OCI-LY3 (cell line): ENCODE data around the gene SGCE.

ENCODE experiments used
- H2AFZ ChIP-seq: fragments of 200-600, 300-600 bp; shearing (Covaris generic); 2 replicates; pipeline ENCODE4 v1.6.0; 2014; ENCODE audit warnings: antibody characterized with exemption, low read depth, low read length
- H3K27ac ChIP-seq: fragments of 200-600, 300-600 bp; sonication (generic); 2 replicates; pipeline ENCODE4 v1.5.1; 2014; ENCODE audit warnings: mild to moderate bottlenecking, low read length, moderate library complexity, mixed read lengths
- H3K27me3 ChIP-seq: fragments of 200-600, 300-600 bp; sonication (generic); 2 replicates; pipeline ENCODE4 v1.6.1; 2014; ENCODE audit warnings: low read depth, low read length, mixed read lengths
- H3K36me3 ChIP-seq: fragments of 200-600, 300-600 bp; sonication (generic); replicated peaks from 2 replicates; pipeline ENCODE3; 2014; ENCODE audit warnings: low read depth, low read length, mixed read lengths
- H3K4me1 ChIP-seq: fragments of 300-600, 200-600 bp; sonication (generic); 2 replicates; pipeline ENCODE4 v1.6.1; 2014; ENCODE audit warnings: low read length, mixed read lengths
- H3K4me2 ChIP-seq: fragments of 200-600, 300-600 bp; sonication (generic); 2 replicates; pipeline ENCODE4 v1.6.1; 2014; ENCODE audit warnings: low read length, mixed read lengths
- H3K4me3 ChIP-seq: fragments of 300-600, 200-600 bp; sonication (generic); 2 replicates; pipeline ENCODE4 v1.5.1; 2014; ENCODE audit warnings: antibody characterized with exemption, mild to moderate bottlenecking, low read length, moderate library complexity
- H3K79me2 ChIP-seq: fragments of 300-600, 200-600 bp; shearing (Covaris generic); 2 replicates; pipeline ENCODE4 v1.6.1; 2014; ENCODE audit warnings: mild to moderate bottlenecking, low read length, mixed read lengths
- H3K9ac ChIP-seq: fragments of 300-600, 200-600 bp; shearing (Covaris generic); 2 replicates; pipeline ENCODE4 v1.6.0; 2014; ENCODE audit warnings: mild to moderate bottlenecking, low read length, moderate library complexity
- H3K9me3 ChIP-seq: fragments of 200-600, 300-600 bp; shearing (Covaris generic); 2 replicates; pipeline ENCODE4 v1.6.1; 2014; ENCODE audit warnings: low read length, mixed read lengths; ENCODE audit not compliant: insufficient read depth
- H4K20me1 ChIP-seq: fragments of 200-600, 300-600 bp; sonication (generic); 2 replicates; pipeline ENCODE4 v1.6.1; 2016; ENCODE audit warnings: low read length, mixed read lengths; ENCODE audit not compliant: insufficient read depth
- CTCF ChIP-seq: fragments of 200-600, 300-600 bp; sonication (generic); IDR thresholded peaks from 2 replicates; pipeline ENCODE4 v1.5.1; 2014; ENCODE audit warnings: antibody characterized with exemption, low read length, low read depth
- EZH2phosphoT487 ChIP-seq: fragments of 200-600 bp; shearing (Covaris generic); IDR thresholded peaks from 2 replicates; pipeline ENCODE4 v1.6.1; 2018; ENCODE audit warnings: antibody characterized with exemption, mixed run types, low read depth

SGCE gene

GRCh38 chr7:94620703-94621118 lies 35.2 kb downstream of the SGCE start:
- TF ChIP-seq CTCF (no peak), EZH2phosphoT487 (0 out of 2 replicates have a peak, but pooled peaks have one; percentile 50)
- peak overlapping the region; percentile 65 for H3K4me2 ChIP-seq
- H3K4me3 ChIP-seq: peak overlapping the region; percentile 18
- peaks cover 5% of the 10 kb centered on the region for H3K36me3 ChIP-seq
- peaks cover 26% of the 10 kb centered on the region for H3K4me1 ChIP-seq
- H3K9ac ChIP-seq: peak overlapping the region; percentile 62
- H2AFZ ChIP-seq: no peak overlapping the region
- no peaks in the 10 kb centered on the region for H4K20me1 ChIP-seq
- no peaks in the 10 kb centered on the region for H3K9me3 ChIP-seq
- H3K27me3 ChIP-seq: no peaks in the 10 kb centered on the region
- H3K79me2 ChIP-seq: no peaks in the 10 kb centered on the region
- H3K27ac ChIP-seq: peak overlapping the region; percentile 92

- H3K9ac ChIP-seq: no peak overlapping the region
- H3K36me3 ChIP-seq: peaks cover 5% of the 10 kb centered on the region
- H3K4me1 ChIP-seq: peaks cover 26% of the 10 kb centered on the region
- no peaks in the 10 kb centered on the region for H3K9me3 ChIP-seq
- TF ChIP-seq CTCF (no peak), EZH2phosphoT487 (no peak)
- no peaks in the 10 kb centered on the region for H3K79me2 ChIP-seq
- no peak overlapping the region for H3K27ac ChIP-seq
- H3K4me3 ChIP-seq: no peak overlapping the region
- no peak overlapping the region for H2AFZ ChIP-seq
- no peaks in the 10 kb centered on the region for H4K20me1 ChIP-seq
- H3K27me3 ChIP-seq: no peaks in the 10 kb centered on the region
- no peak overlapping the region for H3K4me2 ChIP-seq
Measured at GRCh38 chr7:94618126-94618525, 37.8 kb downstream of the SGCE start.

- Histone ChIP-seq H3K4me2 (no peak overlapping the region), H2AFZ (no peak overlapping the region), H3K9ac (no peak overlapping the region), H3K9me3 (no peaks in the 10 kb centered on the region), H3K79me2 (no peaks in the 10 kb centered on the region), H3K27me3 (no peaks in the 10 kb centered on the region), H3K27ac (no peak overlapping the region), H3K4me1 (peaks cover 23% of the 10 kb centered on the region), H4K20me1 (no peaks in the 10 kb centered on the region), H3K4me3 (no peak overlapping the region), H3K36me3 (peaks cover 5% of the 10 kb centered on the region)
- no peak for TF ChIP-seq CTCF
- TF ChIP-seq EZH2phosphoT487: no peak
Measured at GRCh38 chr7:94616855-94617254, 39.1 kb downstream of the SGCE start.

- Histone ChIP-seq H3K9me3 (no peaks in the 10 kb centered on the region), H3K4me2 (no peak overlapping the region), H4K20me1 (no peaks in the 10 kb centered on the region), H3K27ac (no peak overlapping the region), H3K4me1 (peaks cover 12% of the 10 kb centered on the region), H3K9ac (no peak overlapping the region), H3K36me3 (peaks cover 3% of the 10 kb centered on the region), H3K79me2 (no peaks in the 10 kb centered on the region), H3K27me3 (no peaks in the 10 kb centered on the region), H3K4me3 (no peak overlapping the region), H2AFZ (no peak overlapping the region)
- TF ChIP-seq EZH2phosphoT487 (no peak), CTCF (no peak)
Measured at GRCh38 chr7:94615666-94616065, 40.3 kb downstream of the SGCE start.
